Measurements from ENCODE around the gene PAIP2.

Gene PAIP2

DNA sequence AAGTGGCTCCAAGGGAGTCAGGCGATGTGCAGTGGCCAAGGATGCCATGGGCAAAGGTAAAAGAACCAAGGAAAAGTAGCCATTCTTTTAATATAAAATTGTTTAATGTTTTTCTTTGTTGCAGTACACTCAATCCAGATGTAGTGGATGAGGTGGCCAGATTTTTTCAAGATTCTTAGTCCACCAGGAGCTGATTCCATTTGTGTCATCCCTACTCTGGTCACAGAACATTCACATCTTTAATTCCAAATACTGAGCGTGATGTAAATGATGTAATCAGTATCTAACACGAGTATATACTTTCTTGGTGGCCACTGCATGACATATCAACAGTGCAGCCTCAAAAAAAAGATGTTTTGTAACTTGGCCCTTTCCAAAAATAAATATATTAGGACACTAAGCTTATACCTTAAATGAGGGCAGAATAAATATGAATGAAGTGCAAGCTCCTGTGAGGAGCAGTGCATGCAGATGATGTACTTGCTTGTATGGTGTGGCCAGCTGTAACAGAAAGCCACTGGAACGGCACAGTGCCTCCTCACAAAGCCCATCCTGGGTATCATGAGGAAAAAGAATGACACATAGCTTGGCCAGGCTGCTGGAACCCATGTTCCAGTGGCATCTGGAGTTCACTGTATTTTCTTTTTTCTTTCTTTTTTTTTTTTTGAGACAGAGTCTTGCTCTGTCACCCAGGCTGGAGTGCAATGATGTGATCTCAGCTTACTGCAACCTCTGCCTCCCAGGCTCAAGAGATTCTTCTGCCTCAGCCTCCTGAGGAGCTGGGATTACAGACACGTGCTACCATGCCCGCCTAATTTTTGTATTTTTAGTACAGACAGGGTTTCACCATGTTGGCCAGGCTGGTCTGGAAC is 68.7 kb downstream of the PAIP2 start:
- Histone ChIP-seq H2BK120ac (ENCODE audit: low read depth, low read length) (no peak overlapping the region), H3K27ac (replicated peaks; ENCODE audit: low read length) (no peak overlapping the region), H3K36me3 (replicated peaks in 1 of 2; ENCODE audit: control insufficient read depth in 2 of 2, insufficient read depth in 2 of 2, low read length in 2 of 2) (peaks cover 8 to 31% of the 10 kb centered on the region in 2 donors), H2BK15ac (ENCODE audit: low read length) (no peak overlapping the region), H2BK5ac (ENCODE audit: low read length) (no peak overlapping the region), H3K14ac (ENCODE audit: low read length) (no peak overlapping the region), H2AK5ac (ENCODE audit: low read depth, low read length) (no peak overlapping the region), H4K8ac (ENCODE audit: low read depth, low read length) (no peak overlapping the region), H3K4ac (ENCODE audit: low read length) (no peak overlapping the region), H3K9ac (ENCODE audit: low read depth, low read length, poor library complexity) (no peak overlapping the region), H3K4me1 (ENCODE audit: control insufficient read depth in 2 of 2, insufficient read depth in 1 of 2, low read depth in 1 of 2, low read length in 2 of 2) (no peaks in the 10 kb centered on the region), H3K18ac (ENCODE audit: low read length) (no peak overlapping the region), H3K27me3 (ENCODE audit: control insufficient read depth in 3 of 3, insufficient read depth in 3 of 3, low read depth in 1 of 3, low read length in 3 of 3) (no peaks in the 10 kb centered on the region), H3K4me2 (ENCODE audit: insufficient read depth, low read length, poor library complexity, severe bottlenecking) (no peak overlapping the region), H2AFZ (ENCODE audit: low read length) (no peak overlapping the region), H4K91ac (ENCODE audit: low read depth, low read length, poor library complexity) (no peak overlapping the region), H3K79me1 (ENCODE audit: low read depth, low read length) (no peaks in the 10 kb centered on the region), H3K23ac (ENCODE audit: low read depth, low read length, poor library complexity) (no peak overlapping the region), H2BK12ac (ENCODE audit: low read length) (no peak overlapping the region), H3K9me3 (replicated peaks in 1 of 2; ENCODE audit: control insufficient read depth in 2 of 2, insufficient read depth in 1 of 2, low read depth in 1 of 2, low read length in 2 of 2) (no peaks in the 10 kb centered on the region), H3K4me3 (ENCODE audit: low read length in 2 of 2) (no peak overlapping the region)
- no CpG with 5 or more reads among the region's 6 CpGs for WGBS, 2 donors (ENCODE audit: extremely low coverage in 2 of 2, insufficient read length in 2 of 2, insufficient replicate concordance in 1 of 2)
- no peak for DNase-seq (ENCODE audit: low spot score)

DNA sequence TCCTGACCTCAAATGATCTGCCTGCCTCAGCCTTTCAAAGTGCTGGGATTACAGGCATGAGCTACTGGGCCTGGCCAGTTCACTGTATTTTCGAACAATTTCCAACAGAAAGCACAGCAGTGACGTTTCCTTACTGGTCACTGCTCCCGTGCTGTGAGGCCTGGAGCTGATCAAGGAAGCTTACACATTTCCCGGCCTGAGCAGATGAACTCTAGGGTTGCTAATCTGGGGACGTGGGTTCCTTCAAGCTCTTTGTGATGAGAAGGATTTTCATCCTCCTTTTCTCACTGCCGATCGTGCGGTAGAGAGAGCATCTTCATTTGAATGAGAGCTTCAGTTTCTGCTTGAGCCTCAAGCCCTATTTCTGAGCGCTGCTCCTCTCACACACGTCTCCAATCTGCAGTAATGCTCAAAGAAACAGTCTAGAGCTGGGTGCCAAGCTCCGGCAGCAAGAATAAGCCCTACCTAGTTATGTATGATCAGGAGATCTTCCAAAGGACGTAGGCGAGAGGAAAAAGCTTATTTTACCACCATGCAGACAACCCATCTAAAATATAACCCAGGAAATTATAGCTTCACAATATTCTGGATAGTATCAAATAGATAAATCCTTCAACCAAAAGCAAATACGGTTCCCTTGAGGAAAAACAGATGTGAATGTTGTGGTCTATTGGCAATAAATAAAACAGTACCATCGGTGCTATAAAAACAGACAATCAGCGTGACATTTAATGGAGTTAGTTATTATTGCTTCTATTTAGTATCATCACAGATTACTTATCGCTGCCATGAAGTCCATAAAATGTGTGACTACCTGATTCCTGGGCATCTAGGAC is 69.6 kb downstream of the PAIP2 start:
- WGBS, 2 donors (ENCODE audit: extremely low coverage in 2 of 2, insufficient read length in 2 of 2, insufficient replicate concordance in 1 of 2): no CpG with 5 or more reads among the region's 17 CpGs
- no peak for DNase-seq (ENCODE audit: low spot score)

DNA sequence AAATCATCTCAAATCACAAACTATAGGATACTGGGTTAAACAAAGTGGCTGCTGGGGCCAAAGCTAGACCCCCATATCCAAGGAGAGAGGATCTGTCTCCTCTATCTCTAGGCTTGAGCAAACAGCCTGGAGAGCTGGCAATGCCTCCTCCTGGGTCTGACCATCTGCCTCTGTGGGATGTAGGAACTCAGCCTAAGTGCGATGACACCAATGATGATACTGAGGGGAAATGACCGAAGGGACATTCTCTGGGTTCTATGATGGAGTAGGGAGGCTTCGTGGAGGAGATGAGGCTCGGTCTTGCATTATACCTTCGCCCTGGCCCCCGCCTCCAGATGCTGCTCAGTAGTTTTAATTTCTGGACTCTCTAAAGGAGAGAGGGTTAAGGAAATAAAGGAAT is 71.5 kb downstream of the PAIP2 start:
- H3K4ac ChIP-seq (ENCODE audit: low read length): no peak overlapping the region
- WGBS, 2 donors (ENCODE audit: extremely low coverage in 2 of 2, insufficient read length in 2 of 2, insufficient replicate concordance in 1 of 2): no CpG with 5 or more reads among the region's 6 CpGs

More for the DNA sequence above, 69.6 kb downstream of the PAIP2 start:
- Histone ChIP-seq H3K4ac (ENCODE audit: low read length) (no peak overlapping the region), H2BK12ac (ENCODE audit: low read length) (no peak overlapping the region), H3K4me3 (ENCODE audit: low read length in 2 of 2) (no peak overlapping the region), H3K9ac (ENCODE audit: low read depth, low read length, poor library complexity) (no peak overlapping the region), H3K79me1 (ENCODE audit: low read depth, low read length) (no peaks in the 10 kb centered on the region), H3K36me3 (replicated peaks in 1 of 2; ENCODE audit: control insufficient read depth in 2 of 2, insufficient read depth in 2 of 2, low read length in 2 of 2) (peaks cover 10 to 40% of the 10 kb centered on the region in 2 donors), H2BK5ac (ENCODE audit: low read length) (no peak overlapping the region), H3K4me2 (ENCODE audit: insufficient read depth, low read length, poor library complexity, severe bottlenecking) (no peak overlapping the region), H2BK15ac (ENCODE audit: low read length) (no peak overlapping the region), H3K27me3 (ENCODE audit: control insufficient read depth in 3 of 3, insufficient read depth in 3 of 3, low read depth in 1 of 3, low read length in 3 of 3) (no peaks in the 10 kb centered on the region), H2AK5ac (ENCODE audit: low read depth, low read length) (no peak overlapping the region), H2BK120ac (ENCODE audit: low read depth, low read length) (no peak overlapping the region), H3K4me1 (ENCODE audit: control insufficient read depth in 2 of 2, insufficient read depth in 1 of 2, low read depth in 1 of 2, low read length in 2 of 2) (no peaks in the 10 kb centered on the region), H2AFZ (ENCODE audit: low read length) (no peak overlapping the region), H3K14ac (ENCODE audit: low read length) (no peak overlapping the region), H4K8ac (ENCODE audit: low read depth, low read length) (no peak overlapping the region), H3K9me3 (replicated peaks in 1 of 2; ENCODE audit: control insufficient read depth in 2 of 2, insufficient read depth in 1 of 2, low read depth in 1 of 2, low read length in 2 of 2) (no peaks in the 10 kb centered on the region), H3K23ac (ENCODE audit: low read depth, low read length, poor library complexity) (no peak overlapping the region), H3K18ac (ENCODE audit: low read length) (no peak overlapping the region), H4K91ac (ENCODE audit: low read depth, low read length, poor library complexity) (no peak overlapping the region), H3K27ac (replicated peaks; ENCODE audit: low read length) (no peak overlapping the region)

DNA sequence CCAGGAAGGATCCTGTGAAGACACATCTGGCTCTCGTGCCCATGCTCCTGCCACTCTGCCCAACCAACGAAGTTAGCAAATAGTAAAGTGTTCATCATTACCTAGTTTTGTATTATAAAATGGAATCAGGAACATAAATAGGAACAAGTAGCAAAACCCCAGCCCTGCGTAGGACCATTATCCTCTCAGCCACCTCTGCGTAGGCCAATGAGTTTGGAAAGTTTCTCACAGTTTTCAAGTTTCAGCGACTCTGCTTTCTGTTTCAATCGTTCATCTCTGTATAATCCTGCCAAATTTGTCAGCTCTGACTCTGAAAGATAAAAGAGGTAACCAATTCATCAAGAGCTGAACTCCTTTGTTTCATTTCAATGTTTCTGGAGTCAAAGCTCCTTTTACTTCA is 72.3 kb downstream of the PAIP2 start:
- no peak overlapping the region for H2BK15ac ChIP-seq (ENCODE audit: low read length)
- H2BK120ac ChIP-seq (ENCODE audit: low read depth, low read length): no peak overlapping the region
- H2BK12ac ChIP-seq (ENCODE audit: low read length): no peak overlapping the region
- no peak overlapping the region for H2BK5ac ChIP-seq (ENCODE audit: low read length)
- no peak overlapping the region for H3K14ac ChIP-seq (ENCODE audit: low read length)
- no peak overlapping the region for H2AK5ac ChIP-seq (ENCODE audit: low read depth, low read length)
- no CpG with 5 or more reads among the region's 6 CpGs for WGBS, 2 donors (ENCODE audit: extremely low coverage in 2 of 2, insufficient read length in 2 of 2, insufficient replicate concordance in 1 of 2)
- no peak overlapping the region for H3K27ac ChIP-seq (replicated peaks; ENCODE audit: low read length)
- DNase-seq (ENCODE audit: low spot score): no peak
- no peak overlapping the region for H3K9ac ChIP-seq (ENCODE audit: low read depth, low read length, poor library complexity)
- H2AFZ ChIP-seq (ENCODE audit: low read length): no peak overlapping the region
- no peaks in the 10 kb centered on the region for H3K79me1 ChIP-seq (ENCODE audit: low read depth, low read length)
- no peaks in the 10 kb centered on the region for H3K9me3 ChIP-seq (replicated peaks in 1 of 2; ENCODE audit: control insufficient read depth in 2 of 2, insufficient read depth in 1 of 2, low read depth in 1 of 2, low read length in 2 of 2)
- no peak overlapping the region for H3K23ac ChIP-seq (ENCODE audit: low read depth, low read length, poor library complexity)
- H3K4me1 ChIP-seq (ENCODE audit: control insufficient read depth in 2 of 2, insufficient read depth in 1 of 2, low read depth in 1 of 2, low read length in 2 of 2): no peaks in the 10 kb centered on the region
- H3K27me3 ChIP-seq (ENCODE audit: control insufficient read depth in 3 of 3, insufficient read depth in 3 of 3, low read depth in 1 of 3, low read length in 3 of 3): no peaks in the 10 kb centered on the region
- peaks cover 18 to 63% of the 10 kb centered on the region in 2 donors for H3K36me3 ChIP-seq (replicated peaks in 1 of 2; ENCODE audit: control insufficient read depth in 2 of 2, insufficient read depth in 2 of 2, low read length in 2 of 2)
- H3K4me3 ChIP-seq (ENCODE audit: low read length in 2 of 2): no peak overlapping the region
- no peak overlapping the region for H4K8ac ChIP-seq (ENCODE audit: low read depth, low read length)
- H3K4ac ChIP-seq (ENCODE audit: low read length): no peak overlapping the region
- no peak overlapping the region for H3K4me2 ChIP-seq (ENCODE audit: insufficient read depth, low read length, poor library complexity, severe bottlenecking)
- H4K91ac ChIP-seq (ENCODE audit: low read depth, low read length, poor library complexity): no peak overlapping the region
- H3K18ac ChIP-seq (ENCODE audit: low read length): no peak overlapping the region

More for the DNA sequence above, 71.5 kb downstream of the PAIP2 start:
- H3K4me3 ChIP-seq (ENCODE audit: low read length in 2 of 2): no peak overlapping the region
- no peak overlapping the region for H4K8ac ChIP-seq (ENCODE audit: low read depth, low read length)
- H3K27me3 ChIP-seq (ENCODE audit: control insufficient read depth in 3 of 3, insufficient read depth in 3 of 3, low read depth in 1 of 3, low read length in 3 of 3): no peaks in the 10 kb centered on the region
- no peak overlapping the region for H2BK12ac ChIP-seq (ENCODE audit: low read length)
- H3K27ac ChIP-seq (replicated peaks; ENCODE audit: low read length): no peak overlapping the region
- no peak overlapping the region for H3K18ac ChIP-seq (ENCODE audit: low read length)
- H4K91ac ChIP-seq (ENCODE audit: low read depth, low read length, poor library complexity): no peak overlapping the region
- peaks cover 18 to 55% of the 10 kb centered on the region in 2 donors for H3K36me3 ChIP-seq (replicated peaks in 1 of 2; ENCODE audit: control insufficient read depth in 2 of 2, insufficient read depth in 2 of 2, low read length in 2 of 2)
- no peak overlapping the region for H3K23ac ChIP-seq (ENCODE audit: low read depth, low read length, poor library complexity)
- H3K4me2 ChIP-seq (ENCODE audit: insufficient read depth, low read length, poor library complexity, severe bottlenecking): no peak overlapping the region
- no peak for DNase-seq (ENCODE audit: low spot score)
- no peaks in the 10 kb centered on the region for H3K4me1 ChIP-seq (ENCODE audit: control insufficient read depth in 2 of 2, insufficient read depth in 1 of 2, low read depth in 1 of 2, low read length in 2 of 2)
- no peak overlapping the region for H3K9ac ChIP-seq (ENCODE audit: low read depth, low read length, poor library complexity)
- no peaks in the 10 kb centered on the region for H3K79me1 ChIP-seq (ENCODE audit: low read depth, low read length)
- no peak overlapping the region for H2BK5ac ChIP-seq (ENCODE audit: low read length)
- H2BK120ac ChIP-seq (ENCODE audit: low read depth, low read length): no peak overlapping the region
- no peak overlapping the region for H2AFZ ChIP-seq (ENCODE audit: low read length)
- H3K14ac ChIP-seq (ENCODE audit: low read length): no peak overlapping the region
- H2AK5ac ChIP-seq (ENCODE audit: low read depth, low read length): no peak overlapping the region
- no peaks in the 10 kb centered on the region for H3K9me3 ChIP-seq (replicated peaks in 1 of 2; ENCODE audit: control insufficient read depth in 2 of 2, insufficient read depth in 1 of 2, low read depth in 1 of 2, low read length in 2 of 2)
- H2BK15ac ChIP-seq (ENCODE audit: low read length): no peak overlapping the region
